IMR-90 (cell line): ENCODE data around the gene PTPRG. TPM values are rescaled to one million over a fixed set of nuclear protein-coding genes. Genes with fewer than 3 reads are reported as not detected.

Source experiments
- ATAC-seq: fragments of 200-7000 bp; cut with Tn5 transposase; 2 replicates; pipeline ENCODE4 v1.9.1; 2020; ENCODE audit warnings: low read depth, mild to moderate bottlenecking, moderate library complexity
- BruUV-seq: library from RNA; stranded (reverse); fragments of 400-500 nt; replicated peaks from 2 replicates; lab custom pipeline; 2021; lab: Mats Ljungman, UMichigan
- CTCF ChIA-PET: fragments of 300-600 bp; formaldehyde crosslinking; extraction: SDS; loops from one replicate; lab custom pipeline; 2021; ENCODE audit warnings: antibody characterized with exemption; lab: Yijun Ruan, JAX
- POLR2A ChIA-PET: fragments of 300-600 bp; sonication (Branson Sonifier 250); formaldehyde crosslinking; loops from one replicate; lab custom pipeline; 2022; ENCODE audit warnings: antibody characterized with exemption; ENCODE audit not compliant: unreplicated experiment; lab: Charles Lee
- DNase-seq: peaks from one replicate; pipeline ENCODE4 v3.0.0; 2013
- H2AFZ ChIP-seq: replicated peaks from 2 replicates; pipeline ENCODE3; 2013; ENCODE audit warnings: low read length, mild to moderate bottlenecking; ENCODE audit not compliant: poor library complexity
- H2AK5ac ChIP-seq: 2 replicates; pipeline ENCODE4 v1.6.1; 2013; ENCODE audit warnings: low read depth, low read length, inconsistent platforms
- H2AK9ac ChIP-seq: replicated peaks from 2 replicates; pipeline ENCODE3; 2013; ENCODE audit warnings: mild to moderate bottlenecking, low read depth, low read length, moderate library complexity; ENCODE audit not compliant: poor library complexity
- H2BK120ac ChIP-seq: 2 replicates; pipeline ENCODE4 v1.6.1; 2013; ENCODE audit warnings: low read depth, low read length, inconsistent platforms
- H2BK15ac ChIP-seq: 3 replicates; pipeline ENCODE4 v1.6.1; 2013; ENCODE audit warnings: low read depth, low read length, inconsistent platforms
- H2BK20ac ChIP-seq: 2 replicates; pipeline ENCODE4 v1.6.1; 2013; ENCODE audit warnings: low read depth, mild to moderate bottlenecking, inconsistent platforms, low read length, moderate library complexity
- H2BK5ac ChIP-seq: 2 replicates; pipeline ENCODE4 v1.6.1; 2013; ENCODE audit warnings: mild to moderate bottlenecking, low read depth, low read length, inconsistent platforms; ENCODE audit not compliant: poor library complexity, severe bottlenecking
- H3K14ac ChIP-seq: replicated peaks from 2 replicates; pipeline ENCODE4 v1.6.1; 2013; ENCODE audit warnings: low read depth, low read length, inconsistent platforms
- H3K18ac ChIP-seq: 2 replicates; pipeline ENCODE4 v1.6.1; 2013; ENCODE audit warnings: low read depth, low read length, control low read depth
- H3K23ac ChIP-seq: 2 replicates; pipeline ENCODE4 v1.6.1; 2013; ENCODE audit warnings: low read depth, low read length, inconsistent platforms
- H3K27ac ChIP-seq: 2 replicates; pipeline ENCODE4 v1.5.1; 2013; ENCODE audit warnings: mild to moderate bottlenecking, control low read depth, low read length; ENCODE audit not compliant: insufficient read depth
- H3K27me3 ChIP-seq: 2 replicates; pipeline ENCODE4 v1.6.1; 2013; ENCODE audit warnings: low read length; ENCODE audit not compliant: control insufficient read depth, insufficient read depth
- H3K36me3 ChIP-seq: 2 replicates; pipeline ENCODE4 v1.6.1; 2013; ENCODE audit warnings: low read length, mixed read lengths; ENCODE audit not compliant: control insufficient read depth, insufficient read depth
- H3K4ac ChIP-seq: 2 replicates; pipeline ENCODE4 v1.6.1; 2013; ENCODE audit warnings: low read depth, low read length, inconsistent platforms
- H3K4me1 ChIP-seq: 2 replicates; pipeline ENCODE4 v1.6.1; 2013; ENCODE audit warnings: low read length, mixed read lengths; ENCODE audit not compliant: control insufficient read depth, insufficient read depth
- H3K4me2 ChIP-seq: 2 replicates; pipeline ENCODE4 v1.6.1; 2013; ENCODE audit warnings: low read depth, mild to moderate bottlenecking, control low read depth, low read length, moderate library complexity
- H3K4me3 ChIP-seq: 2 replicates; pipeline ENCODE4 v1.5.1; 2013; ENCODE audit warnings: low read depth, mild to moderate bottlenecking, control low read depth, low read length, moderate library complexity; ENCODE audit not compliant: insufficient read depth
- H3K56ac ChIP-seq: 2 replicates; pipeline ENCODE4 v1.6.1; 2013; ENCODE audit warnings: low read length, inconsistent platforms; ENCODE audit not compliant: insufficient read depth; ENCODE audit errors: extremely low read depth
- H3K79me1 ChIP-seq, 2 experiments: 2 replicates each; pipeline ENCODE4 v1.6.1; 2013; ENCODE audit warnings: low read length in 2 of 2, inconsistent platforms in 1 of 2, low read depth in 1 of 2
- H3K9ac ChIP-seq: 2 replicates; pipeline ENCODE4 v1.6.1; 2013; ENCODE audit warnings: low read depth, low read length, control low read depth
- H3K9me1 ChIP-seq: 2 replicates; pipeline ENCODE4 v1.6.1; 2013; ENCODE audit warnings: low read length, inconsistent platforms; ENCODE audit not compliant: insufficient read depth
- H3K9me3 ChIP-seq: 2 replicates; pipeline ENCODE4 v1.6.1; 2013; ENCODE audit warnings: low read length; ENCODE audit not compliant: control insufficient read depth, insufficient read depth
- H4K20me1 ChIP-seq: 2 replicates; pipeline ENCODE4 v1.6.1; 2013; ENCODE audit warnings: low read length, inconsistent platforms; ENCODE audit not compliant: insufficient read depth
- H4K5ac ChIP-seq: 2 replicates; pipeline ENCODE4 v1.6.1; 2013; ENCODE audit warnings: mild to moderate bottlenecking, low read depth, low read length, control low read depth
- H4K8ac ChIP-seq, 2 experiments: 2 replicates each; pipeline ENCODE4 v1.6.1; 2013; ENCODE audit warnings: low read depth in 2 of 2, low read length in 2 of 2, control low read depth in 1 of 2, inconsistent platforms in 1 of 2
- H4K91ac ChIP-seq: 2 replicates; pipeline ENCODE4 v1.6.1; 2013; ENCODE audit warnings: low read depth, low read length, inconsistent platforms; ENCODE audit not compliant: insufficient read depth
- BHLHE40 ChIP-seq: fragments of 150-350 bp; IDR thresholded peaks from 2 replicates; pipeline ENCODE4 v1.6.1; 2016; ENCODE audit warnings: mild to moderate bottlenecking, low read depth, low read length
- CEBPB ChIP-seq: IDR thresholded peaks from 2 replicates; pipeline ENCODE4 v1.6.1; 2012; ENCODE audit warnings: low read depth, low read length, improper control_type of control experiment
- CHD1 ChIP-seq: IDR thresholded peaks from 2 replicates; pipeline ENCODE4 v1.6.1; 2012; ENCODE audit warnings: low read depth, low read length, improper control_type of control experiment
- FOS ChIP-seq: fragments of 150-350 bp; IDR thresholded peaks from 2 replicates; pipeline ENCODE4 v1.6.1; 2016; ENCODE audit warnings: low read depth, low read length
- MAFK ChIP-seq: IDR thresholded peaks from 2 replicates; pipeline ENCODE4 v1.6.1; 2012; ENCODE audit warnings: low read depth, low read length, improper control_type of control experiment
- MAZ ChIP-seq: IDR thresholded peaks from 2 replicates; pipeline ENCODE4 v1.6.1; 2012; ENCODE audit warnings: low read depth, mild to moderate bottlenecking, low read length, improper control_type of control experiment, moderate library complexity, borderline replicate concordance
- MXI1 ChIP-seq: IDR thresholded peaks from 2 replicates; pipeline ENCODE4 v1.6.1; 2012; ENCODE audit warnings: low read depth, mild to moderate bottlenecking, low read length, moderate library complexity, borderline replicate concordance
- NFE2L2 ChIP-seq: fragments of 150-350 bp; IDR thresholded peaks from 2 replicates; pipeline ENCODE4 v1.6.1; 2016; ENCODE audit warnings: low read depth, mild to moderate bottlenecking, low read length
- POLR2A ChIP-seq: IDR thresholded peaks from 2 replicates; pipeline ENCODE4 v1.6.1; 2012; ENCODE audit warnings: mild to moderate bottlenecking, low read depth, low read length
- RAD21 ChIP-seq: IDR thresholded peaks from 2 replicates; pipeline ENCODE4 v1.6.1; 2012; ENCODE audit warnings: low read length, improper control_type of control experiment
- RCOR1 ChIP-seq: IDR thresholded peaks from 2 replicates; pipeline ENCODE4 v1.6.1; 2012; ENCODE audit warnings: mild to moderate bottlenecking, low read length, improper control_type of control experiment; ENCODE audit not compliant: insufficient replicate concordance
- RFX5 ChIP-seq: IDR thresholded peaks from 2 replicates; pipeline ENCODE4 v1.8.0; 2012; ENCODE audit warnings: low read depth, mild to moderate bottlenecking, low read length, moderate library complexity
- WGBS, 2 experiments: methylation state at CpG; one replicate each; pipeline versions ENCODE4 v1.1.5 to v1.1.7; 2013; ENCODE audit warnings: missing lambda C conversion rate in 2 of 2; ENCODE audit not compliant: insufficient read length in 1 of 2; ENCODE audit errors: extremely low coverage in 2 of 2; 5-methylcytosine and 5-hydroxymethylcytosine counted together
- dilution Hi-C: fragments of 300-500 bp; cut with HindIII; formaldehyde crosslinking; loops from one replicate; pipeline ENCODE4 v1.14.3; 2018; ENCODE audit warnings: low sequenced_read_pairs; ENCODE audit not compliant: unreplicated experiment
- in situ Hi-C: fragments of 300-500 bp; cut with MboI; formaldehyde crosslinking; loops from 3 replicates; pipeline ENCODE4 v1.14.3; 2019; ENCODE audit warnings: low sequenced_read_pairs, inconsistent platforms, mixed read lengths
- intact Hi-C: fragments of 100-400 bp; cut with micrococcal nuclease; formaldehyde crosslinking; loops from 2 replicates; pipeline ENCODE4 v1.10.0; 2022
- polyA plus RNA-seq, 3 experiments: library from polyadenylated mRNA; depleted of rRNA; stranded (reverse); fragments of >200 nt; gene quantifications; 2 replicates each; pipeline ENCODE4 v1.2.3, GENCODE V29; 2012; ENCODE audit warnings: low replicate concordance in 1 of 3
- total RNA-seq: library from RNA; depleted of rRNA; stranded (reverse); fragments of >200 nt; gene quantifications from 2 replicates; pipeline ENCODE4 v1.2.3, GENCODE V29; 2012
- TF ChIP-seq, protein P1 (sequence below): fragments of 150-350 bp; IDR thresholded peaks from 2 replicates; pipeline ENCODE4 v1.6.1; 2016; ENCODE audit warnings: low read depth, mild to moderate bottlenecking, low read length, moderate library complexity, borderline replicate concordance
- TF ChIP-seq, protein P2 (sequence below): fragments of 150-350 bp; IDR thresholded peaks from 2 replicates; pipeline ENCODE4 v1.6.1; 2017; ENCODE audit warnings: mild to moderate bottlenecking, antibody characterized with exemption, low read length, low read depth
- TF ChIP-seq, protein P3 (sequence below): conservative IDR thresholded peaks from 2 replicates; pipeline ENCODE4 v1.5.1; 2012; ENCODE audit warnings: mild to moderate bottlenecking, low read depth, low read length, improper control_type of control experiment

Gene PTPRG
- total and polyA plus RNA-seq, 2 of the 4 experiments (the other 2 are of a cell fraction), result 7.7 to 31.0 TPM

DNA sequence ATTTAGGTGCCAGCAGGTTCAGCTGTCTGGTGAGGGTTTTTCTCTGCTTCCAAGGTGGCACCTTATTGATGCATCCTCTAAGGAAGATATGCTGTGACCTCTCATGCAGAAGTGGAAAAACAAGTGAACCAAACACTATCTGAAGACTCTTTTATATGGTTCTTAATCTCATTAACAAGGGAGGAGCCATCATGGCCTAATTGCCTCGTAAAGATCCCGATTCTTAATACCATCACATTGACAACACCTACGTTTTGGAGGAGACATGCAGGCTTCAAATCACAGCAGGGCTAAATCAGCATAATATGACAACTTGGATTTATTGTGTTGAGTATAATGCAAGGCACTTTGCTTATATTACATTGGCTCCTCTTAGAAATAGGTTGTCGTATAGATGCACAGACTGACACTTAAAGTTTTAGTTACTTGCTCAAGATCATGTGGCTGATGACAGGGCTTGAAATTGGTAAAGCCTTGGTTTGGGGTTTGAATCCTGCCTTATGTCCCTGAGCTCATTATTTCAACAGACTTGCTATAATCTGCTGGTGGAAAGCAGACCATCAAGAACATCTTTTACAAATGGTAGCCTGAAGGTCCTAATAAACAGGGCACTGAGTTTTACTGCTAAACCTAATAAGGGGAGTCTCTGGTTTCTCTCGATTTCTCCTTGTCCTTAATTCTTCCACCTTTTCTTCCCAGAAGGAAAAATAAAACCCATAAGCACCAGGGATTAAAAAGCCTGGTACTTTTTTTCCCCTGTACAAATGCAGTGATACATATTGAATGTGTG lies 88.2 kb downstream of the PTPRG start:
- Histone ChIP-seq H3K9ac (no peak overlapping the region), H4K5ac (no peak overlapping the region), H2BK120ac (no peak overlapping the region), H2AFZ (no peak overlapping the region), H3K4me2 (no peak overlapping the region), H3K23ac (no peak overlapping the region), H3K9me1 (peaks cover 5% of the 10 kb centered on the region; the same call in 1 of the 2 replicates), H2BK20ac (no peak overlapping the region), H3K79me1 (peaks cover 37 to 72% of the 10 kb centered on the region in 2 experiments), H3K9me3 (peaks cover 3% of the 10 kb centered on the region; the same call in 1 of the 2 replicates), H3K18ac (no peak overlapping the region; the same call in 1 of the 2 replicates), H3K4ac (no peak overlapping the region), H4K91ac (no peak overlapping the region), H3K27me3 (no peaks in the 10 kb centered on the region), H2BK5ac (no peak overlapping the region), H4K20me1 (peaks cover 16% of the 10 kb centered on the region; the same call in 1 of the 2 replicates), H2AK9ac (no peak overlapping the region), H2AK5ac (no peak overlapping the region), H4K8ac (no peak overlapping the region), H3K4me1 (peaks cover 2% of the 10 kb centered on the region), H3K4me3 (no peak overlapping the region), H3K14ac (no peak overlapping the region), H2BK15ac (no peak overlapping the region), H3K27ac (no peak overlapping the region), H3K36me3 (no peaks in the 10 kb centered on the region), H3K56ac (no peak overlapping the region)
- CTCF ChIA-PET, result interaction anchor here (0.8 kb wide), 1 partner anchor 84 kb away, joined by 3 read pairs; no protein-coding TSS in a partner anchor
- WGBS, 2 experiments, result 80% methylated on average over 1 of the region's 5 CpGs; no CpG with 5 or more reads in 1 of the 2 experiments
- intact Hi-C loops (no loop called here), dilution Hi-C loops (no loop called here), in situ Hi-C loops (no loop called here)
- DNase-seq (no peak), ATAC-seq (no peak)
- BruUV-seq, result no TSS peak
- POLR2A ChIA-PET, result no interaction called here
- no peak for TF ChIP-seq RCOR1
- TF ChIP-seq MAFK, result no peak
- no peak for TF ChIP-seq POLR2A
- TF ChIP-seq, protein P1, sequence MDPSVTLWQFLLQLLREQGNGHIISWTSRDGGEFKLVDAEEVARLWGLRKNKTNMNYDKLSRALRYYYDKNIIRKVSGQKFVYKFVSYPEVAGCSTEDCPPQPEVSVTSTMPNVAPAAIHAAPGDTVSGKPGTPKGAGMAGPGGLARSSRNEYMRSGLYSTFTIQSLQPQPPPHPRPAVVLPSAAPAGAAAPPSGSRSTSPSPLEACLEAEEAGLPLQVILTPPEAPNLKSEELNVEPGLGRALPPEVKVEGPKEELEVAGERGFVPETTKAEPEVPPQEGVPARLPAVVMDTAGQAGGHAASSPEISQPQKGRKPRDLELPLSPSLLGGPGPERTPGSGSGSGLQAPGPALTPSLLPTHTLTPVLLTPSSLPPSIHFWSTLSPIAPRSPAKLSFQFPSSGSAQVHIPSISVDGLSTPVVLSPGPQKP, result no peak
- TF ChIP-seq, protein P2, sequence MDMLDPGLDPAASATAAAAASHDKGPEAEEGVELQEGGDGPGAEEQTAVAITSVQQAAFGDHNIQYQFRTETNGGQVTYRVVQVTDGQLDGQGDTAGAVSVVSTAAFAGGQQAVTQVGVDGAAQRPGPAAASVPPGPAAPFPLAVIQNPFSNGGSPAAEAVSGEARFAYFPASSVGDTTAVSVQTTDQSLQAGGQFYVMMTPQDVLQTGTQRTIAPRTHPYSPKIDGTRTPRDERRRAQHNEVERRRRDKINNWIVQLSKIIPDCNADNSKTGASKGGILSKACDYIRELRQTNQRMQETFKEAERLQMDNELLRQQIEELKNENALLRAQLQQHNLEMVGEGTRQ, result no peak
- TF ChIP-seq, protein P3, sequence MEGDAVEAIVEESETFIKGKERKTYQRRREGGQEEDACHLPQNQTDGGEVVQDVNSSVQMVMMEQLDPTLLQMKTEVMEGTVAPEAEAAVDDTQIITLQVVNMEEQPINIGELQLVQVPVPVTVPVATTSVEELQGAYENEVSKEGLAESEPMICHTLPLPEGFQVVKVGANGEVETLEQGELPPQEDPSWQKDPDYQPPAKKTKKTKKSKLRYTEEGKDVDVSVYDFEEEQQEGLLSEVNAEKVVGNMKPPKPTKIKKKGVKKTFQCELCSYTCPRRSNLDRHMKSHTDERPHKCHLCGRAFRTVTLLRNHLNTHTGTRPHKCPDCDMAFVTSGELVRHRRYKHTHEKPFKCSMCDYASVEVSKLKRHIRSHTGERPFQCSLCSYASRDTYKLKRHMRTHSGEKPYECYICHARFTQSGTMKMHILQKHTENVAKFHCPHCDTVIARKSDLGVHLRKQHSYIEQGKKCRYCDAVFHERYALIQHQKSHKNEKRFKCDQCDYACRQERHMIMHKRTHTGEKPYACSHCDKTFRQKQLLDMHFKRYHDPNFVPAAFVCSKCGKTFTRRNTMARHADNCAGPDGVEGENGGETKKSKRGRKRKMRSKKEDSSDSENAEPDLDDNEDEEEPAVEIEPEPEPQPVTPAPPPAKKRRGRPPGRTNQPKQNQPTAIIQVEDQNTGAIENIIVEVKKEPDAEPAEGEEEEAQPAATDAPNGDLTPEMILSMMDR, result no peak
- TF ChIP-seq MXI1, result no peak
- TF ChIP-seq CEBPB, result no peak
- no peak for TF ChIP-seq CHD1
- no peak for TF ChIP-seq BHLHE40
- no peak for TF ChIP-seq RFX5
- no peak for TF ChIP-seq MAZ
- TF ChIP-seq NFE2L2, result no peak
- TF ChIP-seq RAD21, result no peak
- no peak for TF ChIP-seq FOS
